NOMO-1 treated with DMSO at 0.1 percent for 48 hours (cell line): ENCODE data around the gene RRAD.
A peak's percentile ranks its signal among the peaks of the same experiment; 100 is the strongest.
"Not testable (repeated sequence)": the region's sequence is repeated elsewhere in the genome, so short reads cannot be mapped to it uniquely, and the experiment has no call there.

Experiments used
- DNase-seq: peaks from one replicate; lab custom pipeline; 2025; ENCODE audit not compliant: unreplicated experiment; lab: John Stamatoyannopoulos, UW

RRAD gene, protein sequence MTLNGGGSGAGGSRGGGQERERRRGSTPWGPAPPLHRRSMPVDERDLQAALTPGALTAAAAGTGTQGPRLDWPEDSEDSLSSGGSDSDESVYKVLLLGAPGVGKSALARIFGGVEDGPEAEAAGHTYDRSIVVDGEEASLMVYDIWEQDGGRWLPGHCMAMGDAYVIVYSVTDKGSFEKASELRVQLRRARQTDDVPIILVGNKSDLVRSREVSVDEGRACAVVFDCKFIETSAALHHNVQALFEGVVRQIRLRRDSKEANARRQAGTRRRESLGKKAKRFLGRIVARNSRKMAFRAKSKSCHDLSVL

DNA sequence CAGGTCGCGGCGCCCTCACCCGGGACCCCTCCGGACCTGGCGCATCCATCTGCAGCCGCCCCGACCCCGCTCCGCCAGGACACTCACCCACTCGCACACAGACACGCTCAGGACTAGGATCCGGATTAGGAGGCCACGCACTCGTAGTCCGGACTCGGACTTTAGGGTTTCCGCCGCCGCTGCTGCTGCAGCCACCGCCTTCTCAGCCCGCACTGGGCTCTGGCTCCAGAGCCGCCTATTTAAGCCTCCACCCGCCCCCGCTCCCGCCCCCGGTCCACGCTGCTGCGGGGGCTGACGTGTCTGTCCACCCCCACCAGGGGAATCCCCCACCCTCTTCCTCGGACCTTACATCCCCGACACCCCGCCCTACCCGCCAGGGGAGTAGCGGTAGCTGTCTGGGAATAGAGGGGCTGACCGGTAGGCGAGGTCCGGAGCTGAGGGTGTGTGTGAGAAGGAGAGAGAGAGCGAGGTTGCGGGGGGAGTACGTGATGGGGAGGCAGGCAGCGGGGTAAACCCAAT is at the start of gene RRAD:
TSS of gene RRAD (minus strand) at position 214 of the 519 bp plus-strand sequence. CDS start 356 bp downstream, outside the sequence.
- DNase-seq: no peak

DNA sequence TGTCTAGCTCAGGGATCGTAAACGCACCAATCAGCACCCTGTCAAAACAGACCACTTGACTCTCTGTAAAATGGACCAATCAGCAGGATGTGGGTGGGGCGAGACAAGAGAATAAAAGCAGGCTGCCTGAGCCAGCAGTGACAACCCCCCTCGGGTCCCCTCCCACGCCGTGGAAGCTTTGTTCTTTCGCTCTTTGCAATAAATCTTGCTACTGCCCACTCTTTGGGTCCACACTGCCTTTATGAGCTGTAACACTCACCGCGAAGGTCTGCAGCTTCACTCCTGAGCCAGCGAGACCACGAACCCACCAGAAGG is 49.6 kb upstream of the RRAD start:
- not testable (repeated sequence) for DNase-seq

- not testable (repeated sequence) for DNase-seq
Measured at GRCh38 chr16:66974156-66974931, 49.0 kb upstream of the RRAD start.

DNA sequence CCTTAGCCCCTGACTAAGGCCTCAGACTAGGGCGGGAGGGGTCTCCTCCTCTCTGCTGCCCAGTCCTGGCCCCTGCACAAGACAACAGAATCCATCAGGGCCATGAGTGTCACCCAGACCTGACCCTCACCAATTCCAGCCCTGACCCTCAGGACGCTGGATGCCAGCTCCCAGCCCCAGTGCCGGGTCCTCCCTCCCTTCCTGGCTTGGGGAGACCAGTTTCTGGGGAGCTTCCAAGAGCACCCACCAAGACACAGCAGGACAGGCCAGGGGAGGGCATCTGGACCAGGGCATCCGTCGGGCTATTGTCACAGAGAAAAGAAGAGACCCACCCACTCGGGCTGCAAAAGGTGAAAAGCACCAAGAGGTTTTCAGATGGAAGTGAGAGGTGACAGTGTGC is 48.4 kb upstream of the RRAD start:
- no peak for DNase-seq

DNA sequence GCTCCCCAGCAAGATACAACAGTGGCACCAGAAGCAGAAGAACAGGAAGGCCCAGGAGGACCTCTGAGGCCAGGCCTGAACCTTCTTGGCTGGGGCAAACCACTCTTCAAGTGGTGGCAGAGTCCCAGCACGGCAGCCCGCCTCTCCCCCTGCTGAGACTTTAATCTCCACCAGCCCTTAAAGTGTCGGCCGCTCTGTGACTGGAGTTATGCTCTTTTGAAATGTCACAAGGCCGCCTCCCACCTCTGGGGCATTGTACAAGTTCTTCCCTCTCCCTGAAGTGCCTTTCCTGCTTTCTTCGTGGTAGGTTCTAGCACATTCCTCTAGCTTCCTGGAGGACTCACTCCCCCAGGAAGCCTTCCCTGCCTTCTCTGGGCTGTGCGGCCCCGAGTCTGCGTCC is 47.6 kb upstream of the RRAD start:
- no peak for DNase-seq

DNA sequence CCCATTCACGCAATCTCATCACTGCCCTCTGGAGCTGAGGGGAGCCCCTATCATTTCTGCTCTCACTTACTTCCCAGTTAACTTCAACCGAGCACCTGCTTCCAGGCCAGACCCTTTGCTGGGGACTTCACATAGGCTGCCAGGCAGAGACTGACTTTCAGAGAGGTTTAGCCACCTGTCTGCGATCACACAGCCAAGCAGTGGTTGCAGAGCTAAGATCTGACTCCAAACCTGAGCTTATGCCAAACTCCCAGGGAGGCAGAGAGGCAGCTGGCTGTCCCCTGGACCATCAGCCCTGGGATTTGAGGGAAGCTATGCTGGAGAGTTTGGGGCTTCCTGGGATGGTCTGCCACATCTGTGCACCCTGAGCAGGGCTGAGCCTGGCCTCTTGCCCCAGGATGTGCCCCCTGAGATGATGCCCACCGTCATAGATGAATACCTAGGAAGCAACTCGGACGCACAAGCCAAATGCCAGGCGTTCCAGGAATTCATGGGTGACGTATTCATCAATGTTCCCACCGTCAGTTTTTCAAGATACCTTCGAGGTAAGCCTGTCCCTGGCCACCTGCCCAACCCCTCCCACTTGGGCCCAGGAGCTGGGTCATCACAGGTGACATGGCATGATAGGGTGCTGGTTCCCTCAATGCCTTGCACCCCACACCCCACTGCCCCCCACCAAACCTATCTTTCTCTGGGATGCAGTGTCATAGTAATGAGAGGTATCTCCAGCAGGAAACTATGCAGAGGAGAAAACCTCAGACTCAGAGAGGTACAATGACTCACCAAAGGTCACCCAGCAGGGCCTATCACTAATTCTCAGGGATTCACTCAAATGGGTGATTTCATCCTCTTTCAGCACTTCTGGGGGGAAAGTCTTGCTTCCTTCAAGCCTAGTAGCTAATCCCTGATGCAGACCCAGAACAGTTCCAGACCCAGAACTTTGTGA is 45.7 kb upstream of the RRAD start:
- no peak for DNase-seq

DNA sequence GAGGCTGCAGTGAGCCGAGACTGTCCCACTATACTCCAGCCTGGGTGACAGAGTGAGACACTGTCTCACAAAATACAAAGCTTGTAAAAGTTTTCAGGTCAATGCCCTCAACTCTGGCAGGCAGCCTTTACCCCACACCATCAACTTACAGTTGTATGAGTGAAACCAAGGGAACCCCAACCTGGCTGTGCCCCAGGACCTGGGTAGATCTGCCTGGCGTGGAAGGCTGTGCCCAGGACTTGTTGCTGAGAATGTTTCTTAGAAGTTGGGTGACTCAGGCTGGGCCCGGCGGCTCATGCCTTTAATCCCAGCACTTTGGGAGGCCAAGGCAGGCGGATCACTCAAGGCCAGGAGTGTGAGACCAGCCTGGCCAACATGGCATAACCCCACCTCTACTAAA is 43.5 kb upstream of the RRAD start:
- DNase-seq: no peak

DNA sequence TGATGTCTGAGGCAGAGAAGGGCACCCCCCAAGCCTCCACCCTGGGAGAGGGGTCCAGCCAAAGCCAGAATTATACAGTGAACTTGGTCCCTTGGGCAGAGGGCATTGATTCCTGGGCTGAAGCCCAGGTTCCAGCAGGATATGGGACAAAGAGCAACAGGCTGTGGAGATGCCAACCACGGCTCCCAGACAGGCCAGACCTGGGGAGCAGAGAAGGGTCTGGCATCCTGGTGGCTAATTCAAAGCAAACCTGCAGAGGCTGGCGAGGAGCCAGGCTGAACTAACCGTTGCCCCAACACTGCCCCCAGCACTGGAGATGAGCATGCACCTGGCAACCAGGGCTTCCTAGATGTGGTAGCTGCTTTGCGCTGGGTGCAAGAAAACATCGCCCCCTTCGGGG is 38.7 kb upstream of the RRAD start:
- no peak for DNase-seq

DNA sequence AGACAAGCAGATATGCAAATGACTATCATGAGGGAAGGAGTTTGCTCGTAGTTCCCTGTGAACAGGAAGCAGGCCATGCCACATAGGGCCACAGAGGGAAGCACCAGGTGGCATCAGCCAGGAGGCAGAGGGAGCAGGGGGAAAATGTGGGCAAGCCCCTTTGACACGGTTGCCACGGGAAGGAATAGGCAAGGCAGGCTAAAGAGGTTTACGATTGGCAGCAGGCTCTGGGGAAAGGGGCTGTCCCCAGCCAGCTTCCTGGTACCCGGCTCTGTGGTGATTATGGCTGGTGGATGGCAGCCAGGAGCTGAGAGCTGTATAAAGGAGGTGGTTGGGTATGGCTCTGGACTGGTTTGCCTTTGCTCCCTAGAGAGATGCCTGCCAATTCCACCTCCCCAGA is 36.6 kb upstream of the RRAD start:
- no peak for DNase-seq

DNA sequence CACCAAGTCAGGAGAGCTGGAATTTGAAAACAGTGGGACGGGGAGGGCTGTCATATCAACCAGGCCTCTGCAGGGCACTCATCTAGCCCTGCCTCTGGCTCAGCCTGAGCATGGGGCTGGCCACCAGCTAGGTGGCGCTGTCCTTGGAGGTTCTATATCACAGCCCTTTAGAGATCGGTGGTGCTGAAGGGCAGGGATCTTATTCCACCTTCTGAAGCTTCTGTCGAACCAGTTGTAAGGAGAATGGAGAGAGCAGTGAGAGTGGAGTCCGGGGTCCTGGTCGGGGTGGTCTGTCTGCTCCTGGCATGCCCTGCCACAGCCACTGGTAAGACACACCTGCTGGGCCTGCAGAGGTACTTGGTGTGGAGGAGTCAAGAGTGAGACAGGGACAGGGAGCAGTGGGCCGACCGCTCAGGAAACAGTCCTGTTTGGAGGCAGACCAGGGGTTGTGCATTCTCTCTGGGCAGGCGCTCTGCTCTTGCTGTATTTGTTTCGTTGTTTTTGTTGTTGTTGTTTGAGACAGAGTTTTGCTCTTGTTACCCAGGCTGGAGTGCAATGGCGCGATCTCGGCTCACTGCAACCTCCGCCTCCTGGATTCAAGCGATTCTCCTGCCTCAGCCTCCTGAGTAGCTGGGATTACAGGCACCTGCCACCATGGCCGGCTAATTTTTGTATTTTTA is 35.9 kb upstream of the RRAD start, which contains the start of gene CES3:
TSS of gene CES3 (plus strand) at position 202 of the 680 bp plus-strand sequence. CDS start at position 244, 42 bp downstream.
- peak; percentile 54 for DNase-seq

GRCh38 chr16:66960270-66960669 is 34.9 kb upstream of the RRAD start:
- DNase-seq: no peak

- DNase-seq: peak; percentile 38
Measured at GRCh38 chr16:66959704-66960161, 34.4 kb upstream of the RRAD start.

DNA sequence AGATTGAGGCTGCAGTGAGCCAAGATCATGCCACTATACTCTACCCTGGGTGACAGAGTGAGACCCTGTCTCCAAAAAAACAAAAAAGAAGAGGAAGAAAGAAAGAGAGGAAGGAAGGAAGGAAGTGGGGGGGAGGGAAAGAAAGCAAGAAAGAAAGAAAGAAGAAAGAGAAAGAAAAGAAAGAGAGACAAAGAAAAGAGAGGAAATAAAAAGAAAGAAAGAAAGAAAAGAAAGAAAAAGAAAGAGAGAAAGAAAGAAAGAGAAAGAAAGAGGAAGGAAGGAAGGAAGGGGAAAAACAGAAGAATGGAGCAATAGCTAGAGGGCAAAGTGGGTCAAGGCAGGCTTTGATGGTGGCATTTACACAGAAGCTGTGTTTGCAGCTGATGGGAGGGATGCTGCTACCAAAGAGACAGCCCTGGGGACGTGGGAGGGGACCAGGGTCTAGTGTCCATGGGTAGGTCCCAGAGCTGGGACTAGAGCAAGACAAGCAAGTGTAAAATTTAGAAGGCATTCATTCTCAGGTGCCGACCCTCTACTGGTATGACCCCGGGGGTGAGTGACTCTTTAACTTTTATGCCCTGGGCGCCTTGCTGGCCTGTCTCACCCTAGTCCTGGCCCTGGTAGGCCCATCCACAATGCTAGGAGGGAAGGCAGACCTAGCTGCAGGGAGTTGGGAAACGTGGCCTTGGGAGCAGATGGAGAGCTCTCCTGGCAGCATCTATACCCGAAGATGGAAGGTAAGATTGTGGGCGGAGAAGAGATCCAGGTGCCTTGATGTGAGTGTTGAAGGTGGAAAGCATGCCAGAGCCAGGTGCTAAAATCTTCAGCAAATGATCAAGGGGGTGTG is 33.7 kb upstream of the RRAD start:
- no peak for DNase-seq

DNA sequence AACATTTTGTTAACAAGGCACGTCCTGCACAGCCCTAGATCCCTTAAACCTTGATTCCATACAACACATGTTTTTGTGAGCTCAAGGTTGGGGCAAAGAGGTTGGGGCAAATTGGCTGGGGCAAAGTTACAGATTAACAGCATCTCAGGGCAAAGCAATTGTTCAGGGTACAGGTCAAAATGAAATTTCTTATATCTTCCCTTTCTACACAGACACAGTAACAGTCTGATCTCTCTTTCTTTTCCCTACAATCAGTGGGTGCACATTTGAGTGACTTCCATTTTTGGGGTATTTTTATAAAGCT is 30.8 kb upstream of the RRAD start:
- DNase-seq: not testable (repeated sequence)

DNA sequence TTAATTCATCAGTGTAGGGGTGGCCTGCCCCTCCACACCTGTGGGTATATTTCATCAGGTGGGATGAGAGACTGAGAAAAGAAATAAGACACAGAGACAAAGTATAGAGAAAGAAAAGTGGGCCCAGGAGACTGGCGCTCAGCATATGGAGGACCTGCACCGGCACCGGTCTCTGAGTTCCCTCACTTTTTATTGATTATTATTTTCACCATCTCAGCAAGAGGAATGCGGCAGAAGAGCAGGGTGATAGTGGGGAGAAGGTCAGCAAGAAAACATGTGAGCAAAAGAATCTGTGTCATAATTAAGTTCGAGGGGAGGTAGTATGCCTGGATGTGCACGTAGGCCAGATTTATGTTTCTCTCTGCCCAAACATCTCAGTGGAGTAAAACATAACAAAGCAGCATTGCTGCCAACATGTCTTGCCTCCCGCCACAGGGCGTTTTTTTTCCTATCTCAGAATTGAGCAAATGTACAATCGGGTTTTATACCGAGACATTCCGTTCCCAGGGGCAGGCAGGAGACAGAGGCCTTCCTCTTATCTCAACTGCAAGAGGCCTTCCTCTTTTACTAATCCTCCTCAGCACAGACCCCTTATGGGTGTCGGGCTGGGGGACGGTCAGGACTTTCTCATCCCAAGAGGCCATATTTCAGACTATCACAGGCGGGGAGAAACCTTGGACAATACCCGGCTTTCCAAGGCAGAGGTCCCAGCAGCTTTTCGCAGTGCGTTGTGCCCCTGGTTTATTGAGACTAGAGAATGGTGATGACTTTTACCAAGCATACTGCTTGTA is 30.2 kb upstream of the RRAD start:
- DNase-seq: not testable (repeated sequence)

DNA sequence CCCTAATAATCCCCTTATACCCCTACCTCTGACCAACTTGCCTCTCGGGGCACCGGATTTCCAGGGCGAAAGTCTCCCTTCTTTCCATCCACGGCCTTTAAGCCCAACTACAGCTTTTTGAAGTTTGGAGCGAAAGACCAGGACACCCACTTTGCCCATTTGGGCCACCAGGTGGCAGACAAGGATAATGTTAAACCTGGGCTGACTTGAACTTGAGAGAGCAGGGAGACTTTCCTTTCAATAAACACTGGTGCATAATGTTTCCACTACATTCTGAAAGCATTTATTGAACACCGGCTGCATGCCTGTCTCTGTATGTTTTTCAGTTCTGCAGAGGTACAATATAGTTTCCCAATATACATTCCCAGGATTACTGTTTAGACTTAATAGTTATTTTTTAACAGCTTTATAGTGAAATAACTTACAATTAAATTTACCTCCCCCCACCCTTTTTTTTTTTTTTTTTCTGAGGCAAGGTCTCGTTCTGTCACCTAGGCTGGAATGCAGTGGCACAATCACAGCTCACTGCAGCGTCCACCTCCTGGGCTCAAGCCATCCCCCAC is 28.8 kb upstream of the RRAD start:
- peak; percentile 67 for DNase-seq

DNA sequence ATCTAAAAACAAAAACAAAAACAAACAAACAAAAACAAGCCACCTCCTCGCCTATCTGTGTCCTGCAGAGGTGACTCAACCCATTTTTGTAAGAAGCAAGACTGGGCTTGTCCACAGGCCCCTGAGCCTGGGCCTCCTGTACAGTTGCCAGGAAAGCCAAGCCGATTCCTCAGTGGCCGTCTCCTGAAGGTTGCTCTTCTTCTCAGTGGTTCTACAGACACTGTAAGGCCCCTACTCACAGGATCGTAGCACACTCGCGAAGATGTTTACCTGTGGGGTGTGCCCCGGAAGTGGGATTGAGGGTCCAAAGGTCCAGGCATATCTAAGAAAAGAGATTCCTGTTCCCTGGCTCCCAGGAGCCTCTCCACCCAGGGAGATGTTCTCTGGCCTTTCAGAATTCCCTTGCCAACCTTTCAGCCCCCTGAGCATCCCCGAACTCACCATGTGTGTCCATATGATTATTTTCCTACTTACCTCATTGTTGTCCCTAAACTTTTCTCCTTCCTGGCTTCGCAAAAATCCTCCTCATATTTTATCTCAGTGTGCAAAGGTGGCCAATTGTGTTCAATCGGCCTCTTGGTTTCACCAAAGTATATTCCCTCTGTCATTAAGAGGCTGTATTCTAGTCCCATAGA is 28.2 kb upstream of the RRAD start:
- DNase-seq: no peak

DNA sequence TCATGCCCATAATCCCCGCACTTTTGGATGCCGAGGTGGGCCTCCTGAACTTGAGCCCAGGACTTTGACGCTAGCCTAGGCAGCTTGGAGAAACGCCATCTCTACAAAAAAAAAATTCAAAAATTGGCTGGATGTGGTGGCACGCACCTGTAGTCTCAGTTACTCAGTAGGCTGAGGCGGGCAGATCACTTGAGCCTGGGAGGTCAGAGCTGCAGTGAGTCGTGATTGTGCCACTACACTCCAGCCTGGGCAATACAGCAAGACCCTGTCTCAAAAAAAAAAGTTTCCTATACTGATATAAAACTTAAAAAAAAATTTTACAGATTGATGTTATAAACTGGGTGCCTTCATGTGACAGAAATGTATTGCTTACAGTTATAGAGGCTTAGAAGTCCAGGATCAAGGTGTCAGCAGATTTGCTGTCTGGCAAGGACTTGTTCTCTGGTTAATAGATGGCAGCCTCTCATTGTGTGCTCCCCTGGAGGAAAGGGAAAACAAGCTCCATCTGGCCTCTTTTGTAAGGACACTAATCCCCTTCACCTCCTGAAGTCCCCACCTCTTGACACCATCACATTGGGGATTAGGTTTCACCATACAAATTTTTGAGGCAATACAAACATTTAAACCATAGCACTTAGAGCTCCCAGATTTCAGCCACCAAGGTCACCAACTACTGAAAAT is 27.2 kb upstream of the RRAD start:
- DNase-seq: no peak
